Neural cell (in vitro differentiated cells): Measurements from ENCODE around the gene GPR89A.
"Not testable (repeated sequence)": the region's sequence is repeated elsewhere in the genome, so short reads cannot be mapped to it uniquely, and the experiment has no call there.

Source experiments
- CTCF ChIP-seq: fragments of 450-650 bp; IDR thresholded peaks from 2 replicates; pipeline ENCODE4 v1.5.1; 2014; ENCODE audit warnings: antibody characterized with exemption, mild to moderate bottlenecking, moderate library complexity; ENCODE audit not compliant: poor library complexity, severe bottlenecking
- EZH2 ChIP-seq: fragments of 200-600, 300-800 bp; shearing (Covaris generic), sonication (generic); IDR thresholded peaks from 2 replicates; pipeline ENCODE4 v1.6.1; 2014; ENCODE audit warnings: antibody characterized with exemption, low read length, borderline replicate concordance, mild to moderate bottlenecking; ENCODE audit not compliant: insufficient read depth, poor library complexity, severe bottlenecking
- POLR2AphosphoS5 ChIP-seq: IDR thresholded peaks from 2 replicates; pipeline ENCODE4 v1.6.1; 2012
- RAD21 ChIP-seq: fragments of 450-650 bp; conservative IDR thresholded peaks from 2 replicates; pipeline ENCODE4 v1.6.1; 2014; ENCODE audit warnings: antibody characterized with exemption, mild to moderate bottlenecking, moderate library complexity
- REST ChIP-seq: IDR thresholded peaks from 2 replicates; pipeline ENCODE4 v1.6.1; 2012; ENCODE audit warnings: borderline replicate concordance

- TF ChIP-seq CTCF, EZH2, POLR2AphosphoS5, RAD21, REST: not testable (repeated sequence)
These were observed 65.4 kb downstream of the GPR89A start for GRCh38 chr1:145673217-145673616.
